Measurements from ENCODE around the gene ZFP1.
"Not testable (repeated sequence)": the region's sequence is repeated elsewhere in the genome, so short reads cannot be mapped to it uniquely, and the experiment has no call there.

ZFP1 gene

GRCh38 chr16:75160386-75160785, 12.1 kb downstream of the ZFP1 start:
- no peak for DNase-seq

- no peak for DNase-seq
These were observed 21.6 kb downstream of the ZFP1 start for GRCh38 chr16:75169899-75170405.

GRCh38 chr16:75172578-75172977, 24.3 kb downstream of the ZFP1 start:
- DNase-seq = no peak

GRCh38 chr16:75175074-75175473, 26.8 kb downstream of the ZFP1 start:
- no peak for DNase-seq

GRCh38 chr16:75176926-75177325, 28.6 kb downstream of the ZFP1 start:
- no peak for DNase-seq

DNA sequence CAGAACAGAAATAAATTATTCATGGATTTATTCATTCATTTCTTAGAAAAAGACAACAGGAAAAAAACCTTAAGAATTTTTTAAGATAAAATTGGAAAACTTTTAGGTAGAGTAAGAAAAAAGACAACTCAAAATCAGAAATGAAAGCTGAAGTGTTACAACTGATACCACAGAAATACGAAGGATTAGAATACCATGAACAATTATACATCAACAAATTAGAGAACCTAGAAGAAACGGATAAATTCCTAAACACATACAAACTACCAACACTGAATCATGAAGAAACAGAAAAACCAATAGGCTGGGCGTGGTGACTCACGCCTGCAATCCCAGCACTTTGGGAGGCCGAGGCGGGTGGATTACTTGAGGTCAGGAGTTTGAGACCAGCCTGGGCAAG, 30.9 kb downstream of the ZFP1 start:
- no peak for DNase-seq

DNA sequence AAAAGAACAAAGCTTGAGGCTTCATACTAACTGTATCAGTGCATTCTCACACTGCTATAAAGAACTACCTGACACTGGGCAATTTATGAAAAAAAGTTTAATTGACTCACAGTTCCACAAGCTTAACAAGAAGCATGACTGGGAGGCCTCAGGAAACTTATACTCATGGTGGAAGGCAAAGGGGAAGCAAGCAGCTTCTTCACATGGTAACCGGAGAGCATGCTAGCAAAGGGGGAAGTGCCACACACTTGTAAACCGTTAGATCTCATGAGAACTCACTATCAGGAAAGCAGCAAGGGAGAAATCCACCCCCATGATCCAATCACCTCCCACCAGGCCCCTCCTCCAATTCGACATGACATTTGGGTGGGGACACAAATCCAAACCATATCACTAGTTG, 33.3 kb downstream of the ZFP1 start:
- DNase-seq = no peak

DNA sequence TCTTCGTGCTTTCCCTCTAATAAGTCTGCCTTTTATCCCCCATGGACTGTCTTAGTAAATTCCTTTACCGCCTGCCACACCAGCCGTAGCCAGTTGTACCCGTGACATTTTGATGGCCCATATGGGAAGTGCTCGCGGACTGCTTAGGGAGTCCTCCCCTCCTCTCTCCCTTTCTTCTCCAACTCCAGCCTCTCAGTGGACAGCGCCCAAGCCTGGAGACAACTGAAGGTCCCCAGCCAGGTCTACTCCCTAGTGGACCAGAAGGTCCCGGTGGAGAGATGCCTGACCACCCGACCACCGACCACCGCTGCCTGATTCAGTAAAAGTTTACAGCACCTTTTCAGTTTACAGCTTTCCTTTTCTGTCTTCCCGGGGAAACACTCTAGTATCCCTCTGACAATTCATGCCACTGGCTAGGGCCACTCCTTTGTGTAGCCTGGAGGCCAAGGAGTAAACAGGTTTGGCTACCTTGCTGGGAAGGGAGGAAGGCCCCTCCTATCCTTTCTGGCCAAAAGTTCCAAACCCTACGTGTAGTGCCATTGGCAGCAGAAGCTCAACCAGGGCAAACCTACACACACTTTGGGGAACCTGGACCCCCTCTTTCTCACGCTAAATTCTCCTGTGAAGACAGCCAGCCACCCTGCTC, 40.6 kb downstream of the ZFP1 start:
- no peak for DNase-seq

DNA sequence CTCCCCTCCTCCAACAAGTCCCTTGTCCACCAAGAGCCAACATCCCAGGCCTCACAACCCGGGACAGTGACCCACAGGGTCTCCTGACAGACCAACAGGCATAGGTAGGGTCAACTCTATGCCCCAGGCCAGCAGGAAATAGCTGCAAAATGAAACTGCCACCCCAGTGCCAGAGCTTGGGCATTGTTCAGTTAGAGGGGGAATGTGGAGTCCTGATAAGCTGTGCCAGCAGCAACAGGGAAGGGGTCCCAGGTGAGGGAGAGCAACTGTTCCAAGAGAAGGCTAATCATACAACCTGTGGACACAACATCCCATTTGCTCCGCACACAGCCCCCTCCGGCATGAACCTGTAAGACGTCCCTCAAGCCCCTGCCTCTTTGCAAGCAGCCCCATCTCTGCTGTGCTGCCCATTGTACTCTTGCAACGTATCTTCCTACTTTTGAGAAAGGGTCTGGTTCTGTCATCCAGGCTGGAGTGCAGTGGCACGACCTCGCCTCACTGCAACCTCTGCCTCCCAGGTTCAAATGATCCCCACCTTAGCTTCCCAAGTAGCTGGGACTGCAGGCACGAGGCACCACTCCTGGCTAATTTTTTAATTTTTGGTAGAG, 41.4 kb downstream of the ZFP1 start:
- DNase-seq = no peak

DNA sequence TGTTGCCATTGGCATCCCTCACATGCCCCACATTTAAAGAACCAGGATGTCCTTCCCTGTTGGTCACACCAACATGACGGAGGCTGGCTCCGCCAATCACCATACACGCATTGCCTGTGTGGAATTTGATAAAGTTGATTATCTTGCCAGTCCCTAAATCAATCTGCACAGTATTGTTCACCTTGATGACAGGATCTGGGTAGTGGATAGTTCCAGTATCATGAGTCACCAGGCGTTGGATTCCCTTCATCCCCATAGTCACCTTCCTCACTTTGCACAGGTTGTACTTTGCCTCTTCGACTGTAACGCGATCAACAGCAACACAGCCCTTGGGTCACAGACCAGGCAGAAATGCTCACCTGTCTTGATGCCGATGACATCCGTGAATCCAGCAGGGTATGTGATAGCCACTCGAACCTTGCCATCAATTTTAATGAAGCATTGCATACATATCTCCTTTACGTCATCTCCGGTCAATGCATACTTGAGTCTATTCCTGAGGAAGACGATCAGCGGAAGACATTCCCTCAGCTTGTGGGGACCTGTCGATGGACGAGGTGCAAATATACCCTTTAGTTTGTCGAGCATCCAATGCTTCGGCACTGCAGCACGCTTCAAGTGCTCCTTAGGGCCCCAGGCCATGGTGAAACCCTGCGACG, 44.4 kb downstream of the ZFP1 start:
- DNase-seq = no peak

DNA sequence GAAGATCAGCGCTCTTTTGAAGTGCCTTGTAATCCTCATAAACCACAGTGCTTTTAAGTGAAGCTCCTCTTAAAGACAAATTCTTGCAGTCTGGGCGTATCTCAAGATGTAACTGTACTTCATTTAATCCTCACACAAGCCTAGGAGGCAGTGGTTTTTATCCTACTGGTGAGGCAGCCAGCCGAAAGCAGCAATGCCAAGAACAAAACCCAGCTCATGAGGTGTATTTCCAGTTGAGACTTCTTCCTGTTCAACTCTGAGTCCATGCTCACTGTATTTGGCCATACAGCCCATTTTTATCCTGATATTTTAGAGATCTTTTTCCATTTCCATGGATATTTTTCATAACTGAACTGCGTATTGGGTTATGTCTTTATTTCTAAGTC, 44.9 kb downstream of the ZFP1 start:
- no peak for DNase-seq

GRCh38 chr16:75193730-75194444, 45.6 kb downstream of the ZFP1 start:
- no peak for DNase-seq

DNA sequence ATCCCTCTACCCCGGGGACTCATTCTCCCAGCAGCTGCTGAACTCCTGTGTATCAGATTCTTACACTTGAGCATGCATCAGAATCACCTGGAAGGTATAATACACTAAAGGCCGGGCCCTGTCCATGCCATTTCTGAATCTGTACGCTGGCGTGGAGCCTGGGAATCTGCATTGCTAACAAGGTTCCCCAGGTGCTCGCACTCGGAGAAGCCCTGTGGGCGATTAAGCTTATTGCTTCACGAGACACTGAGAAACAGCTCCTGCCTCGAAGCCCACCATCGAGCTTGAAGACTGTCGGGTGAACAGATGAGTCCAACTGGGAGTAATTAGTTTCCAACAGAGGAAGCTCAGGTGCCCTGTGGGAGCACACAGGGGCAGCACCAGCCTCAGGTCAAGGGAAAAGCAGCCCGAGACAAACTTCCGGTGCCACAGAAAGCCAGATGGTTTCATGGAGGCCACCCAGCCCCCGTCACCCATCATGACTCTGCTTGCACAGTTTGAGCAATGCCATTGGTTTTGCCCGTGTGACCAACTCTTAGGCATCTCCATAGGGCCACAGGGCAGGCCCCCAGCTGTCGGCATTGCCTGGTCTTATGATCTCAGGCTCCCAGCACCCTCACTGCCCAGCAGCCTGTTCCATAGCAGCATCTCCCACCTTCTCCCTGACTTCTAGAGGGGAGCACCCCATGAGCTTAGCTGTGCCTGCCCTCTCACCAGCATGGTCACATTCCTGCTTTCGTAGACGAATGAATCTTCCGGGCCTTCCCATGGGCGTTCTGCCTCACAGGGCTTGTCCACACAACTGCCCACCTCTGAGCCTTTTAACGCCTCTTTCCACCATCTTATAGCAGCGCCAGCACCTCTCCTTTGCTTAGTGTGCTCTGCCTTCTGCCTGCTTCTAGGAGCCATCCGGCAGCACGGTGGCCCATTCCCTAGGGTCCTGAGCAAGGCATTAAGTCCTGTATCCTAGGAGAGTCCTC, 47.8 kb downstream of the ZFP1 start:
- no peak for DNase-seq

DNA sequence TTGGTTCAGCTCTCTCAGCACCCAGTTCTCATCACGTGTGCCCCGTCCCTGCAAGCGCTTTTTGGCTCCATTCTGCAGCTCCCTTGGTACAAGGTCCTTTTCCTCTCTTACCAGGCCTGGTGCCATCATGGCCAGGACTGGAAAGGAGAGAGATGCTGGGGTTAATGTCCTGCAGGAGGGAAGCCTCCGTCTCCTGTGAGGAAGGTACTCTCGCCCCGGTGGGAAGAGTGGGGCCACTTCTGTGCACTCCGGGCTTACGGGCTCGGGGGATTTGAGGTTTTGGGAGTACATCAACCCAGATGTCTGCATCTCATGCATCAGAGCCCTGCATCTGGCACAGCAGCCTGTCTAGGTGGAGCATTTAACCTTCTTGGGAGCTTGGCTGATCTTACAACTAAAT, 48.5 kb downstream of the ZFP1 start:
- DNase-seq = no peak

GRCh38 chr16:75197522-75198134, 49.3 kb downstream of the ZFP1 start:
- DNase-seq = no peak

DNA sequence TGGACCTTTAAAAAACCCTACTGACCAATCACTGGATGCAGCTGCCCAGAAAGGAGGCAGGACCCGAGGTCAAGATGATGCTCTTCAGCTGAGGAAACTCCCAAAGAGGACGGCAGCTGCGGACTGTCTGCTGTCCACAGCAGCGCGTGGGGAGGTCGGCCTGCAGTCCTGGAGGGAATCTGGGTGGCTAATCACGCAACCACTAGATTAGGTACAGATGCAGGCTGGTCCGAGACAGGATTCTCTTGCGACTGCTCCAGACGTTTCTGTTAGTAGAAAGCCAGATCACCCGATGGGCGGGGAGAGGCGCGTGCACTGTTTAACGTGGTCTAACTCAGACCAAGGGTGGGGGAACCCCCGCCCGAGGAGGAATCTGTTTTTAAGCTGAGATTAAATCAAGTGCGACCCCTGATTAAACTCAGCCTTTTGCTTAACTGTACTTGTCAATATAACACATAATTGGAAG, 49.8 kb downstream of the ZFP1 start:
- no peak for DNase-seq

DNA sequence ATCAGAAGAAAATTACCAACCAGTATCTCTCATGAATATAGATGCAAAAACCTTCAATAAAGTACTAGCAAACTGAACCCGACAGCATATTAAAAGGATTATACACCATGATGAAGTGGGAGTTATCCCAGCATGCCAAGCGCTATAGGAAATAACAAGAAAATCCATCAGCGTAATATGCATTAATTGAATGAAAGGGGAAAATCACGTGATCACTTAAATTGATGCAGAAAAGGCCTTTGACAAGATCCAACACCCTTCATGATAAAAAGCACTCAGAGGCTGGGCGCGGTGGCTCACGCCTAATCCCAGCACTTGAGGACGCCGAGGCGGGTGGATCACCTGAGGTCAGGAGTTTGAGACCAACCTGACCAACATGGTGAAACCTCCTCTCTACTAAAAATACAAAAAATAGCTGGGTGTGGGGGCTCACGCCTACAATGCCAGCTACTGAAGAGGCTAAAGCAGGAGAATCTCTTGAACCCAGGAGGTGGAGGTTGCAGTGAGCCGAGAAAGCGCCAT, 53.8 kb downstream of the ZFP1 start:
- no peak for DNase-seq

DNA sequence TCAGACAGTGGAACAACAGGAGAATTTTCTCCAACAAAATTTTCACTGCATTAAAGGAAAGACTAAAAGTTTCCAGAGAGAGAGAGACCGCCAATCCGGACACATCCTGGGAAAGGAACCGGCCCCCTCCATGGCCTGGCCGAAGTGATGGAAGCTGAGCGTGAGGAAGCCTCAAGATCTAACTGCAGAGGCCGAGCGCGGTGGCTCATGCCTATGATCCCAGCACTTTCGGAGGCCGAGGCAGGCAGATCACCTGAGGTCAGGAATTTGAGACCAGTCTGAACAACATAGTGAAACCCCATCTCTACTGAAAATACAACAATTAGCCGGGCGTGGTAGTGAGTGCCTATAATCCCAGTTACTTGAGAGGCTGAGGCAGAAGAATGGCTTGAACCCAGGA, 54.8 kb downstream of the ZFP1 start:
- no peak for DNase-seq

DNA sequence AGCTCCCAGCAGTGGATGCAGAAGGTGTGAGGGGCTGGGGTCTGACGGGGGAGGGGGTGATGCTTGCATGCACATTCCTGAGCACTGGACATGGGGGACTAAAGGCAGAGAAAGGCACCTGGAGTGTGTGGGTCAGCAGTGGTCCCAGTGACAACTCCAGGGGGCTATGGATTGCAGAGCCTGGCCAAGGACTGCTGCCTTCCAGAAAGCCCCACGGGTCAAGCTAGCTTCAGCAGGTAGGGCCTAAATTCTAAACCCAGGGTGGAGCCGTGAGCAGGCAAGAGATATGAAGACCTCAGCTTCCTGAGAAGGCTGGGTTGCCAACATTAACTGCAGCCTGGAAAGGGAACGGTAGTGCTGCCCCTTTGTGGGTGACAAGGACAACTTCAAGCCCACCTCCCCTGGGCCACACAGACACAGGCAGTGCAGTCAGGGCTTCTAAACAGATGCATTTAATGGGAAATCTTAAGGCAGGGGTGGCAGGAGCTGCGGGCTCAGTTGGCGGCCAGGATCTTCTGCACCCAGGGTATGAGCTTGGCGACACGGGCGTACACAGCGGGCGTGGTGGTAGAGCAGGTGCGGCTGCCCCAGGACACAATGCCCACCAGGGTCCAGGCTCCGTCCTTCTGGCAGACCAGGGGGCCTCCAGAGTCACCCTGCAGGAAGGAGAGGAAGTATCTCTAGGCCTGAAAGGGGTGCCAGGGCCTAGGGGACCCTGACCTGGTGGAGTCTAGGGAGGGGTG, 55.5 kb downstream of the ZFP1 start:
- DNase-seq = no peak

DNA sequence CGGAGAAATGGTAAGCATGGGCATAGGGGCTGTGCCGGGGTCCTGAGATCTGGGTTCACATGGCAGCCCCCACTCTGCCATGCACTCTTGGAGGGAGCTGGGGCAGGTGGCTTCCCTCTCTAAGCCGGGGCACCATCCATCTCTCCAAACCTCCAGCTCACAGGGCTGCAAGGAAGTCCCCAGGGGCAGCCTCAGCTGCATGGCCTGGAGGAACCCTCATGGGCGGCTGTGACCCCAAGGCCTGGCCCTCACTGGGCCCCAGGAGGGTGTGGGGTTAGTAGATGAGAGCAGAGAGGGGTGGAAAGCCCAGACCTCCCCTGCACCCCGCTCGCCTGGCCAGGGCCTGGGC, 56.1 kb downstream of the ZFP1 start:
- no peak for DNase-seq

- DNase-seq = not testable (repeated sequence)
These were observed 56.6 kb downstream of the ZFP1 start for GRCh38 chr16:75204905-75205304.

Data from stimulated activated CD8-positive, alpha-beta memory T cell treated with anti-CD3 and anti-CD28 coated beads, Interleukin-4, amount 100 ng/mL, for 48 hours (primary cell).